ENCODE measurements around the gene POLRMT.
A peak's percentile ranks its signal among the peaks of the same experiment; 100 is the strongest.

The POLRMT gene

GRCh38 chr19:641702-642101 lies 8.4 kb upstream of the POLRMT start:
- TF ChIP-seq ZBTB49 (tag by site-specific recombination; IDR thresholded peaks at IDR 0.05; ENCODE audit: low read depth) (no peak), CTCF (tag by site-specific recombination; IDR thresholded peaks at IDR 0.05) (no peak), ZNF600 (tag by site-specific recombination; IDR thresholded peaks at IDR 0.05) (0 out of 2 replicates have a peak, but pooled peaks have one; percentile 20), ZBTB10 (tag by site-specific recombination; IDR thresholded peaks at IDR 0.05) (no peak), ZNF76 (tag by site-specific recombination; IDR thresholded peaks at IDR 0.05; ENCODE audit: borderline replicate concordance, low read depth) (no peak), ZNF292 (tag by site-specific recombination; IDR thresholded peaks at IDR 0.05; ENCODE audit: borderline replicate concordance, low read depth) (no peak)
- ChIA-PET POLR2A (interaction anchor here (0.6 kb wide), 1 partner anchor 109 kb away, joined by 3 read pairs; no protein-coding TSS in a partner anchor), CTCF (interaction anchor here (0.6 kb wide), 1 partner anchor 57 kb away, joined by 3 read pairs; no protein-coding TSS in a partner anchor)
- H3K36me3 ChIP-seq (ENCODE audit: control insufficient read depth in 2 of 2, insufficient read depth in 1 of 2, low read length in 2 of 2): peaks cover 0 to 15% of the 10 kb centered on the region in 2 experiments; a peak in 2 of 3 replicates
- no peaks in the 10 kb centered on the region for H3K9me3 ChIP-seq (ENCODE audit: control insufficient read depth, insufficient read depth, low read depth, low read length)
- H3K27ac ChIP-seq (ENCODE audit: extremely low read depth, low read depth, low read length): no peak overlapping the region
- H3K4me3 ChIP-seq (ENCODE audit: low read depth, low read length): no peak overlapping the region
- H3K4me1 ChIP-seq (ENCODE audit: control insufficient read depth, insufficient read depth, low read length): no peaks in the 10 kb centered on the region

- no peak overlapping the region for H3K4me3 ChIP-seq (ENCODE audit: low read depth, low read length)
- no peak overlapping the region for H3K27ac ChIP-seq (ENCODE audit: extremely low read depth, low read depth, low read length)
- peaks cover 0 to 5% of the 10 kb centered on the region in 2 experiments; a peak in 2 of 3 replicates for H3K36me3 ChIP-seq (ENCODE audit: control insufficient read depth in 2 of 2, insufficient read depth in 1 of 2, low read length in 2 of 2)
- no peaks in the 10 kb centered on the region for H3K4me1 ChIP-seq (ENCODE audit: control insufficient read depth, insufficient read depth, low read length)
- ChIA-PET POLR2A (no interaction called here), CTCF (no interaction called here)
- TF ChIP-seq ZNF830 (tag by site-specific recombination; IDR thresholded peaks at IDR 0.05; ENCODE audit: low read depth) (no peak), REPIN1 (tag by site-specific recombination; IDR thresholded peaks at IDR 0.05; ENCODE audit: low read depth) (no peak), ZBTB48 (tag by site-specific recombination; IDR thresholded peaks at IDR 0.05) (no peak), HIC1 (tag by site-specific recombination; IDR thresholded peaks at IDR 0.05) (0 out of 2 replicates have a peak, but pooled peaks have one; percentile 11)
- no peaks in the 10 kb centered on the region for H3K9me3 ChIP-seq (ENCODE audit: control insufficient read depth, insufficient read depth, low read depth, low read length)
Observed at GRCh38 chr19:640606-641189, 7.4 kb upstream of the POLRMT start.

- POLR2A ChIA-PET: no interaction called here
- no peaks in the 10 kb centered on the region for H3K4me1 ChIP-seq (ENCODE audit: control insufficient read depth, insufficient read depth, low read length)
- no peak for TF ChIP-seq ZNF670 (tag by site-specific recombination; IDR thresholded peaks at IDR 0.05; ENCODE audit: low read depth)
- no peak for TF ChIP-seq WT1 (tag by site-specific recombination; IDR thresholded peaks at IDR 0.05)
- no peak for TF ChIP-seq ZNF16 (tag by site-specific recombination; IDR thresholded peaks at IDR 0.05; ENCODE audit: low read depth)
- TF ChIP-seq ZNF768 (tag by site-specific recombination; IDR thresholded peaks at IDR 0.05): no peak
- TF ChIP-seq ZNF366 (tag by site-specific recombination; conservative IDR thresholded peaks at IDR 0.05): no peak
- no peak for TF ChIP-seq FEZF1 (tag by site-specific recombination; IDR thresholded peaks at IDR 0.05)
- TF ChIP-seq ZNF701 (tag by site-specific recombination; IDR thresholded peaks at IDR 0.05): no peak
- no peak for TF ChIP-seq ZNF843 (tag by site-specific recombination; IDR thresholded peaks at IDR 0.05)
- no peak for TF ChIP-seq ZNF785 (tag by site-specific recombination; IDR thresholded peaks at IDR 0.05)
- TF ChIP-seq ZBTB7A (tag by site-specific recombination; IDR thresholded peaks at IDR 0.05; ENCODE audit: low read depth): no peak
- no peaks in the 10 kb centered on the region for H3K9me3 ChIP-seq (ENCODE audit: control insufficient read depth, insufficient read depth, low read depth, low read length)
- no peak overlapping the region for H3K4me3 ChIP-seq (ENCODE audit: low read depth, low read length)
- H3K27ac ChIP-seq (ENCODE audit: extremely low read depth, low read depth, low read length): no peak overlapping the region
- peaks cover 0 to 4% of the 10 kb centered on the region in 2 experiments; a peak in 2 of 3 replicates for H3K36me3 ChIP-seq (ENCODE audit: control insufficient read depth in 2 of 2, insufficient read depth in 1 of 2, low read length in 2 of 2)
- CTCF ChIA-PET: no interaction called here
Observed at GRCh38 chr19:640161-640558, 6.8 kb upstream of the POLRMT start.
